Measurements from ENCODE around the gene KCNIP4. TPM values are rescaled to one million over a fixed set of nuclear protein-coding genes. Genes with fewer than 3 reads are reported as not detected.

Gene KCNIP4
- total and polyA plus RNA-seq, 2 donors (not counting 3 experiments of a cell fraction or from before 2014, with no cell fraction given), result not detected

DNA sequence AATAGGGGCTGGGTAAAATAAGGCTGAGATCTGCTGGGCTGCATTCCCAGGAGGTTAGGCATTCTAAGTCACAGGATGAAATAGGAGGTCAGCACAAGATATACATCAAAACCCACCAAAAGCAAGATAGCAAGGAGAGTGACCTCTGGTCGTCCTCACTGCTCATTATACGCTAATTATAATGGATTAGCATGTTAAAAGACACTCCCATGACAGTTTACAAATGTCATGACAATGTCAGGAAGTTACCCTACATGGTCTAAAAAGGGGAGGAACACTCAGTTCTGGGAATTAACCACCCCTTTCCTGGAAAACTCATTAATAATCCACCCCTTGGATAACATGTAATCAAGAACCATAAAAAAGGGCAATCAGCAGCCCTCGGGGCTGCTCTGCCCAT, 403.6 kb downstream of the KCNIP4 start:
- Histone ChIP-seq H3K9me3 (replicated peaks; ENCODE audit: control insufficient read depth, insufficient read depth, low read length) (no peaks in the 10 kb centered on the region), H3K79me2 (ENCODE audit: control insufficient read depth, insufficient read depth, low read length) (no peaks in the 10 kb centered on the region), H3K27me3 (ENCODE audit: control insufficient read depth in 2 of 2, insufficient read depth in 2 of 2, low read length in 2 of 2) (no peaks in the 10 kb centered on the region), H3K4me1 (ENCODE audit: control insufficient read depth, extremely low read depth, insufficient read depth, low read length) (no peaks in the 10 kb centered on the region), H3K4me2 (ENCODE audit: insufficient read depth, low read length) (no peak overlapping the region), H3K27ac (ENCODE audit: insufficient read depth, low read depth, low read length) (no peak overlapping the region), H3K4me3 (replicated peaks in 1 of 3; ENCODE audit: insufficient read depth in 1 of 3, low read depth in 1 of 3, low read length in 3 of 3) (no peak overlapping the region), H3K36me3 (ENCODE audit: control insufficient read depth in 2 of 2, extremely low read depth in 1 of 2, insufficient read depth in 2 of 2, low read length in 2 of 2) (no peaks in the 10 kb centered on the region), H2AFZ (ENCODE audit: low read depth, low read length) (no peak overlapping the region), H3K9ac (replicated peaks; ENCODE audit: extremely low read depth, insufficient read depth, low read length) (no peak overlapping the region), H3K9me1 (replicated peaks; ENCODE audit: control insufficient read depth, extremely low read depth, insufficient read depth, low read length) (no peaks in the 10 kb centered on the region), H4K20me1 (replicated peaks; ENCODE audit: control insufficient read depth, extremely low read depth, insufficient read depth, low read length) (no peaks in the 10 kb centered on the region)
- ChIA-PET CTCF (interaction anchor here (2.2 kb wide), 1 partner anchor 12 kb away, joined by 4 read pairs; no protein-coding TSS in a partner anchor), POLR2A (no interaction called here)
- dilution Hi-C loops (cut with MboI; ENCODE audit: extremely low pct_ligation_motif_present, low sequenced_read_pairs) (loop anchor here (25.0 kb wide), 1 partner anchor 217 kb away; no protein-coding TSS in a partner anchor), intact Hi-C loops (cut with micrococcal nuclease) (no loop called here)
- DNase-seq (ENCODE audit: low read depth, low spot score), result no peak
- no peak for FAIRE-seq
- no TSS peak for BruUV-seq (replicated peaks)
- no peak for TF ChIP-seq GATA2 (IDR thresholded peaks at IDR 0.05; ENCODE audit: insufficient read depth, insufficient read length, low read depth, low read length)
- no peak for TF ChIP-seq MYC (IDR thresholded peaks at IDR 0.05; ENCODE audit: low read depth, low read length)
- TF ChIP-seq, protein P1, sequence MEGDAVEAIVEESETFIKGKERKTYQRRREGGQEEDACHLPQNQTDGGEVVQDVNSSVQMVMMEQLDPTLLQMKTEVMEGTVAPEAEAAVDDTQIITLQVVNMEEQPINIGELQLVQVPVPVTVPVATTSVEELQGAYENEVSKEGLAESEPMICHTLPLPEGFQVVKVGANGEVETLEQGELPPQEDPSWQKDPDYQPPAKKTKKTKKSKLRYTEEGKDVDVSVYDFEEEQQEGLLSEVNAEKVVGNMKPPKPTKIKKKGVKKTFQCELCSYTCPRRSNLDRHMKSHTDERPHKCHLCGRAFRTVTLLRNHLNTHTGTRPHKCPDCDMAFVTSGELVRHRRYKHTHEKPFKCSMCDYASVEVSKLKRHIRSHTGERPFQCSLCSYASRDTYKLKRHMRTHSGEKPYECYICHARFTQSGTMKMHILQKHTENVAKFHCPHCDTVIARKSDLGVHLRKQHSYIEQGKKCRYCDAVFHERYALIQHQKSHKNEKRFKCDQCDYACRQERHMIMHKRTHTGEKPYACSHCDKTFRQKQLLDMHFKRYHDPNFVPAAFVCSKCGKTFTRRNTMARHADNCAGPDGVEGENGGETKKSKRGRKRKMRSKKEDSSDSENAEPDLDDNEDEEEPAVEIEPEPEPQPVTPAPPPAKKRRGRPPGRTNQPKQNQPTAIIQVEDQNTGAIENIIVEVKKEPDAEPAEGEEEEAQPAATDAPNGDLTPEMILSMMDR (IDR thresholded peaks at IDR 0.05; ENCODE audit: extremely low read depth in 1 of 2, insufficient read depth in 1 of 2, low read depth in 1 of 2, low read length in 2 of 2), result no peak
- no peak for TF ChIP-seq JUN (IDR thresholded peaks at IDR 0.05; ENCODE audit: borderline replicate concordance, insufficient read depth, insufficient read length, low read depth)
- TF ChIP-seq MAX (IDR thresholded peaks at IDR 0.05; ENCODE audit: insufficient read depth, insufficient read length), result no peak
- no peak for TF ChIP-seq FOS (IDR thresholded peaks at IDR 0.05; ENCODE audit: borderline replicate concordance, insufficient read depth, low read length)
- no peak for TF ChIP-seq EZH2 (IDR thresholded peaks at IDR 0.05; ENCODE audit: borderline replicate concordance, low read depth, low read length, severe bottlenecking)
- no peak for TF ChIP-seq POLR2AphosphoS5 (IDR thresholded peaks at IDR 0.05; ENCODE audit: insufficient read depth, low read depth, low read length)
- TF ChIP-seq POLR2A (IDR thresholded peaks at IDR 0.05; ENCODE audit: low read depth, low read length), result no peak

All from endothelial cell of umbilical vein (primary cell).